Esophagus (tissue), 2 donors: ENCODE measurements around the gene TMEM272. TPM values are rescaled to one million over a fixed set of nuclear protein-coding genes. Genes with fewer than 3 reads are reported as not detected.

Experiments
- H3K27ac ChIP-seq, 2 donors: one replicate each; pipeline ENCODE4 v1.5.1; 2013; ENCODE audit warnings: low read depth in 2 of 2, mild to moderate bottlenecking in 2 of 2, inconsistent platforms in 1 of 2, low read length in 1 of 2, moderate library complexity in 1 of 2
- H3K27me3 ChIP-seq, 2 donors: one replicate each; pipeline ENCODE4 v1.6.1; 2013; ENCODE audit warnings: low read length in 2 of 2, control low read depth in 1 of 2, mild to moderate bottlenecking in 1 of 2; ENCODE audit not compliant: insufficient read depth in 2 of 2, control insufficient read depth in 1 of 2
- H3K36me3 ChIP-seq, 2 donors: one replicate each; pipeline ENCODE4 v1.6.1; 2013; ENCODE audit warnings: low read length in 1 of 2; ENCODE audit not compliant: control insufficient read depth in 2 of 2, insufficient read depth in 2 of 2
- H3K4me1 ChIP-seq, 2 donors: one replicate each; pipeline ENCODE4 v1.6.1; 2013; ENCODE audit warnings: low read length in 1 of 2; ENCODE audit not compliant: control insufficient read depth in 2 of 2, insufficient read depth in 2 of 2
- H3K4me3 ChIP-seq, 2 donors: one replicate each; pipeline ENCODE4 v1.5.1; 2013; ENCODE audit warnings: low read length in 2 of 2, mild to moderate bottlenecking in 2 of 2, low read depth in 1 of 2, moderate library complexity in 1 of 2
- H3K9me3 ChIP-seq, 2 donors: one replicate each; pipeline ENCODE4 v1.6.1; 2013; ENCODE audit warnings: mild to moderate bottlenecking in 2 of 2, low read depth in 1 of 2, low read length in 1 of 2, moderate library complexity in 1 of 2; ENCODE audit not compliant: control insufficient read depth in 2 of 2, insufficient read depth in 1 of 2
- WGBS, 2 donors: extraction: QIAGEN DNeasy Blood & Tissue Kit; methylation state at CpG; one replicate each; pipeline ENCODE4 v1.1.7; 2013; 5-methylcytosine and 5-hydroxymethylcytosine counted together
- polyA plus RNA-seq, 2 donors: library from polyadenylated mRNA; stranded (reverse); fragments of 200-250 nt; gene quantifications; one replicate each; pipeline ENCODE4 v1.2.3, GENCODE V29; 2013
- donor health status: healthy with polysubstance abuse.
- donor health status: Bipolar disorder and iron deficiency.

The TMEM272 gene, protein sequence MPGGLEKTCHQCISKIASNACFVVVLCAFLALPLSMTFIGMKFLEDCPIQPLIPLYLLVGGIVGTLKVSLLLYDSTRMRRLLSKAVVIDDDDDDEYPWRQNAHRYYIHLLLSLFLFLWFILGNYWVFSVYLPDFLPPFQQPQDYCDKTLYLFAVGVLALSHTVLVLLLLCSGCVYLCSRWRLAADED
- polyA plus RNA-seq, result not detected

DNA sequence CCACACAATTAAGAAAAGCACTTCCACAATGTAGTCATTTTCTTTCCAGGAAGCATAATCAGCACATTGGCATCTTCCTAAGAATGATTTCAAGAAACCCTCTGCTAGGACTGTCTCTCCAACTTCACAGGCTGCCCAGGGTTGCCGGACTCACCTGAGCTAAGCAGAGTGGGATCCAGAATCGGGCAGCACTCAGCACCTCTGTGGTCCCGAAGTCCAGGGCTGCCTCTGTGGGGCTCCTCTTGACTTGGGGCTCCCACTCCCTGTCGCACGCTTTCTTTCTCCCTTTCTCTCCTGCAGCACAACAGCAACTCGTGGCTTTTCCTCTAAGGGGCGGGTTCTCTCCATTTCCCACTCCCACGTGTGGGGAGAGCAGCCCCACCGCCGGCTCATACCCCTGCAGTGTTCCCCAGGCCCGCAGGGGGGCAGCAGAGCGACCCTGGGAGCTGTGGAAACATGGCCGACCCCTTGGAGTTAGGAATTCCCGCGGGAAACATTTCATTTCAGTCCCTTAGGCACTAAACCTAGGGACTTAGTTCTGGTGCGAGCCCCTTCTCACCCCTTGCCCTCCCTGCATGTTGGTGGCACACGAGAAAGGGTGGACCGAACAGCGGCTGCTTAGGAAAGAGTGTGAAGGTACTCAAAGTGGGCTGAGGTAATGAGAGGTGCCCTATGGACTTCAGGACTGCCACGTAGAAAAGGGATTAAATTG lies at the start of gene TMEM272:
Gene TMEM272, minus strand, starts transcription at position 316 of the 712 bp plus-strand sequence. CDS start 6,647 bp downstream, outside the sequence.
- Histone ChIP-seq H3K27me3 (no peaks in the 10 kb centered on the region), H3K4me1 (no peaks in the 10 kb centered on the region), H3K27ac (no peak within 1 kb of the TSS), H3K9me3 (no peaks in the 10 kb centered on the region), H3K36me3 (no peaks in the 10 kb centered on the region), H3K4me3 (no peak within 1 kb of the TSS)
- 38% methylated on average over 18 to 20 of the region's 20 CpGs for WGBS, 2 donors

DNA sequence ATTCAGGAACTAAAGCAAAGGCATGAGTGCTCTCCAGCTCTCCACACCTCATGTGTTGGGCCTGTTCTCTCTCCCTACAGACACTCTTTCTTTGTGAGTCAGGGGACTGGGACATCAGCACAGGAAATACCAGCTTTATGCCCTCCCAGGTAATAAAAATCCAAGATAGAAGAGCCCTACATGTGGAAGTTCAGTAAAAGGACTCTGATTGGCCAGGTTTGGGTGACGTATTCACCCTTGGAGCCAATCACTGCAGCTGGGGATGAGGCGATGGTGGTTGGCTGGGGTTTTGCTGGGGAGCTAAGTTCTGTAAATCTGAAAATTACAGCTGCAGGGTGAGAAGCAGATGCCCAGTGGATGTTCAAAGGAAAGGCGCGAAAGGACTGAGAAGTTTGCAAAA lies 49.3 kb upstream of the TMEM272 start:
- no peaks in the 10 kb centered on the region for H3K4me1 ChIP-seq
- no peak overlapping the region for H3K27ac ChIP-seq
- no peak overlapping the region for H3K4me3 ChIP-seq
- 93 to 96% methylated on average over 4 of the region's 4 CpGs for WGBS, 2 donors
- no peaks in the 10 kb centered on the region for H3K9me3 ChIP-seq
- no peaks in the 10 kb centered on the region for H3K36me3 ChIP-seq
- H3K27me3 ChIP-seq, result peaks cover 0 to 3% of the 10 kb centered on the region in 2 donors

DNA sequence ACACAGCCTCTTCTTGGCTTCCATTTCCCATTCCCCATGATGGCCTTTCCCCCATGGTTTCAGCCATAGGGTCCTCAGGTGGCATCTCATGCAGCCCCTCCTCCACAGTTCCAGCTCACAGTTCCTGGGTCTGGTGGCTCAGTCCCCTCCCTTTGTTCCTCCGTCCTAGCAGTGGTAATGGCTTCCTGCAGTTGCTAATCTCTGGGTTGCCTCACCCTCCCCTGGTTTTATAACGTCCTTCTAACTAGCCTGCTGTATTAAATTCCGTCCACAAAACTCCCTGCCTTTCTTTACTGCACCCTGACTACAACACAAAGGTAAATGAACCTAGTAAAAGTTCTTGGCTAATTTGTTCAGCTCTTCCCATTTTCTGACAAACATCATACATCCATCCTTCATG lies 47.7 kb upstream of the TMEM272 start:
- Histone ChIP-seq H3K36me3 (no peaks in the 10 kb centered on the region), H3K4me1 (no peaks in the 10 kb centered on the region), H3K9me3 (no peaks in the 10 kb centered on the region), H3K27ac (no peak overlapping the region), H3K27me3 (peaks cover 0 to 3% of the 10 kb centered on the region in 2 donors), H3K4me3 (no peak overlapping the region)
- 65 to 71% methylated on average over 3 of the region's 3 CpGs for WGBS, 2 donors

DNA sequence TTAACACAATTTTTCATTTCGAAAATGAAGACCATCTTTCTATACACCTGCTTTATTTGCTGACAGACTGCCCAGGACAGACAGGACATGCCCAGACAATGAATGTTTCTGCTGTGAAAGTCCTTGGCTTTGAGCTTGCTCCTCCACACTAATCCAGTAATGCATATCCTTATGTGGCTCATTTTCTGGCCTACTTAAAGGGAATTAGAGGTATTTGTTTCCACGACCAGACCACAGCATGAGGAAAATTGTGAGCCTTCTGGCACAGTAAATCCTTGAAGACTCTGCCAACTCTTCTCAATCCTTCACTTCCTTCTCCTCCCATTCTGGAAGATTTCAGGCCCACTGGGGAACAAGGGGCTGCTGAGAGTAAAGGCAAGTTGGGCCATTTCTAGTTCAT lies 42.5 kb upstream of the TMEM272 start:
- Histone ChIP-seq H3K4me1 (no peaks in the 10 kb centered on the region), H3K27ac (no peak overlapping the region)
- 36 to 57% methylated on average over 2 of the region's 2 CpGs for WGBS, 2 donors

DNA sequence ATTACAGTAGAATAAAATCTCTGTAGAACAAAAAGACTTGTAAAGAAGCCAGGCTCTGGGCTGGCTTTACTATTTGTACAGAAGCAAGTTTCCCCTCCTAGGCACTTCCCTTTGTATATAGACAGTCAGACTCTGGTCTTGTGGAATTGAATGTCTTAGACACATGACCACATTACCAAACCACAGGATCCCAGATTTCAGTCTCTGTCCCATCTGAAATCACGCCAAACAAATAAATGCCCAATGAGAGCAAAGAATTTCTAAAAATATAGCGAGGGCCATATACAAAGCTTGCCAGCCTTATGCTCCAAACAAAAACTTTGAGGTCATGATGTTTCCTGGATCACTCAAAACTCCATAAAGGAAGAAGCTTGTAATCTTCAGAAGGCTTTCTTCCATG lies 40.7 kb upstream of the TMEM272 start:
- Histone ChIP-seq H3K9me3 (peaks cover 3 to 9% of the 10 kb centered on the region in 2 donors), H3K36me3 (no peaks in the 10 kb centered on the region), H3K4me1 (no peaks in the 10 kb centered on the region), H3K27me3 (peaks cover 0 to 2% of the 10 kb centered on the region in 2 donors), H3K27ac (no peak overlapping the region), H3K4me3 (no peak overlapping the region)
- 87 to 95% methylated on average over 2 of the region's 2 CpGs for WGBS, 2 donors

More for the DNA sequence above, 42.5 kb upstream of the TMEM272 start:
- peaks cover 0 to 2% of the 10 kb centered on the region in 2 donors for H3K27me3 ChIP-seq
- H3K36me3 ChIP-seq, result no peaks in the 10 kb centered on the region
- H3K4me3 ChIP-seq, result no peak overlapping the region
- peaks cover 3 to 9% of the 10 kb centered on the region in 2 donors for H3K9me3 ChIP-seq

DNA sequence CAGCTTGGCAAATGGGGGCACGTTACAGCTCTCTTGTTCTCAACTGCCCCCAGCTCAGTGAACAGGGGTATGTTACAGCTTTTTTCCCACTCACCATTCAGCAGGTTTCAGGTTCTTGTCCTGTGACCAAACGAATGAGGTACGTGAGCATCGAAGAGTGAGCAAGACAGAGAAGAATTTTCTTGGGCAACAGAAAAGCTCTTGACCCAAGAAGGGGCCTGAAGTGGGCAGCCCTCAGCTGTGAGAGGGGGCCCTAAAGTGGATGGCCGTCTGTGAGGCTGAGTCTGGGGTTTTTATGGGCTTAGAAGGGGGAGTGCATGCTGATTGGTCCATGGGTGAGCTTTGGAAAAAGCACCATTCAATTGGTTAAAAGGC lies 38.2 kb upstream of the TMEM272 start:
- Histone ChIP-seq H3K4me1 (no peaks in the 10 kb centered on the region), H3K4me3 (no peak overlapping the region), H3K27me3 (peaks cover 2 to 5% of the 10 kb centered on the region in 2 donors), H3K27ac (no peak overlapping the region), H3K9me3 (peaks cover 3 to 9% of the 10 kb centered on the region in 2 donors), H3K36me3 (no peaks in the 10 kb centered on the region)
- WGBS, 2 donors, result 73 to 75% methylated on average over 5 of the region's 5 CpGs

DNA sequence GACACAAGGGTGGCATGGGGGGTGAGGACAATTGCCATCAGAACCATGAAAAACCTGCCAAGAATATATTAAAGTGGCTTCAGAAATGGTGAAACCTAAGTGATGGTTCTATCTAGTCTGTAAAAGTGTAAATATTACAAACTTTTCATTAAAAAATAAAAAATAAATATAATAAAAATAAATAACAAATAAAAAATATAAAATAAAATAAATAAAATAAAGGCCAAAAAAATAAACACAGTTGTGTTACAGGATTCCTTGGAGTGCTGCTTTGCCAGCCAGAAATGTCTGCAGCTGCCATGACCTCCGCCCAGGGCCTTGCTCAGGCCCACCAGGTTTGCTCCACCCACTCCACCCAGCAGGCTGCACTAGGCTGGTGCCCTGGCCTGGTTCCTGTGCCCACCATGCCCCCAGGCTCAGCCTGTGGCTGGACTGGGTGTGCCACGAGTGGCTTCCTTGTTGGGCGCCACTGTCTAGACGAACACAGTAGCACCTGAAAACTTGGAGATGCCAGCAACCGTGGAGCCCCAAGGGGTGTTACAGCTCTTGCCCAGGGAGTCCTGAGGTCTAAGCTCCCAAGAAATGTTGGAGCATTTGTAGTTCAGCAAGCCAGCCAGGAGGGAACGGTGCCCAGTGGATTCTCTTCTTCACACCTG lies 37.7 kb upstream of the TMEM272 start:
- Histone ChIP-seq H3K4me1 (no peaks in the 10 kb centered on the region), H3K36me3 (no peaks in the 10 kb centered on the region), H3K27ac (no peak overlapping the region), H3K27me3 (peaks cover 2 to 5% of the 10 kb centered on the region in 2 donors), H3K4me3 (no peak overlapping the region), H3K9me3 (peaks cover 3 to 9% of the 10 kb centered on the region in 2 donors)
- WGBS, 2 donors, result 87 to 93% methylated on average over 6 of the region's 6 CpGs

DNA sequence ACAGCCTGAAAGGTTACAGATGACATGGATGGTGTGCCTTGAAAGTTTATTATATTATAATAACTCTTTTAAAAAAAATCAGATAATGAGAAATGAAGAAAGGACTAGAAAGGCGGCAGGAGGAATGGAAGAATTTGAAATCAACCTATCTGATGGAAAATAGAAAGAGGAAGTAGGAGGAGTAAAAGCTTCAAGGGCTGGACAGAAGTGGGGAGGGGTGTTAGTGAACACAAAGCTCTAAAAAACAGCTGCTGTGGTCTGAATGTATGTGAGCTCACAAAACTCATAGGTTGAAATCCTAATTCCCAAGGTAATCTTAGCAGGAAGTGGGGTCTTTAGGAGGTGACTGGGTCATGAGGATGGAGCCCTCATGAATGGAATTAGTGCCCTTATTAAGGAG lies 36.3 kb upstream of the TMEM272 start:
- H3K36me3 ChIP-seq, result no peaks in the 10 kb centered on the region
- no peak overlapping the region for H3K4me3 ChIP-seq
- peaks cover 3 to 9% of the 10 kb centered on the region in 2 donors for H3K9me3 ChIP-seq
- H3K4me1 ChIP-seq, result no peaks in the 10 kb centered on the region
- peaks cover 2 to 5% of the 10 kb centered on the region in 2 donors for H3K27me3 ChIP-seq
- WGBS, 2 donors, result 88 to 92% methylated on average over 1 of the region's 1 CpG
- no peak overlapping the region for H3K27ac ChIP-seq

DNA sequence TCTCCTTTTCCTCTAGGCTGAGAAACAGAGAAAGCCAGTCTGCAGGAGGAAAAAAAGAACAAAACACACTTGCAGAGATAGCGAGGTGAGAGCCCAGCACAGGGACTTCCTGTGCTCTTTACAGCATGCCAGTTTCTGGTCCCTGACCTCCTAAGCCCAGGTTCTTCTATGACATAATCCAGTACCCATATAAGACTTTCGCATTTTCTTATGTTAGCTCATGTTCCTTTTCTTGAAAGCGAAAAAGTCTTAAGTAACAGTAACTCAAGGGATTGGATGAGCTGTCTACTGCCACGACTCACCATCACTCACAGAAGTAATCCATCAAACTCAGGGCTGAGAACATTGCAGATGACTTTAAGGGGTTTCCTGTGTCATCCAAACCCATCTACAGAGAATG lies 34.2 kb upstream of the TMEM272 start:
- no peak overlapping the region for H3K27ac ChIP-seq
- H3K27me3 ChIP-seq, result peaks cover 0 to 5% of the 10 kb centered on the region in 2 donors
- H3K36me3 ChIP-seq, result no peaks in the 10 kb centered on the region
- H3K4me3 ChIP-seq, result no peak overlapping the region
- no peaks in the 10 kb centered on the region for H3K4me1 ChIP-seq
- WGBS, 2 donors, result 85 to 86% methylated on average over 4 of the region's 4 CpGs
- H3K9me3 ChIP-seq, result peaks cover 3 to 9% of the 10 kb centered on the region in 2 donors
